HFF-Myc (cell line): Measurements from ENCODE around the gene MAP3K20.

Experiments used
- DNase-seq: peaks from one replicate; pipeline ENCODE4 v3.0.0-alpha.2; 2011; ENCODE audit warnings: low read depth; ENCODE audit errors: extremely low read depth
- H3K4me3 ChIP-seq: replicated peaks from 2 replicates; pipeline ENCODE4 v1.5.1; 2011; ENCODE audit warnings: low read depth, mild to moderate bottlenecking, control low read depth, low read length
- TF ChIP-seq, protein P1 (sequence below): IDR thresholded peaks from 2 replicates; pipeline ENCODE4 v1.5.1; 2012; ENCODE audit warnings: mild to moderate bottlenecking, low read depth, low read length, control low read depth; ENCODE audit errors: missing control alignments

The MAP3K20 gene

GRCh38 chr2:173238831-173239230 is 163.2 kb downstream of the MAP3K20 start:
- no peak for DNase-seq
- TF ChIP-seq, protein P1, sequence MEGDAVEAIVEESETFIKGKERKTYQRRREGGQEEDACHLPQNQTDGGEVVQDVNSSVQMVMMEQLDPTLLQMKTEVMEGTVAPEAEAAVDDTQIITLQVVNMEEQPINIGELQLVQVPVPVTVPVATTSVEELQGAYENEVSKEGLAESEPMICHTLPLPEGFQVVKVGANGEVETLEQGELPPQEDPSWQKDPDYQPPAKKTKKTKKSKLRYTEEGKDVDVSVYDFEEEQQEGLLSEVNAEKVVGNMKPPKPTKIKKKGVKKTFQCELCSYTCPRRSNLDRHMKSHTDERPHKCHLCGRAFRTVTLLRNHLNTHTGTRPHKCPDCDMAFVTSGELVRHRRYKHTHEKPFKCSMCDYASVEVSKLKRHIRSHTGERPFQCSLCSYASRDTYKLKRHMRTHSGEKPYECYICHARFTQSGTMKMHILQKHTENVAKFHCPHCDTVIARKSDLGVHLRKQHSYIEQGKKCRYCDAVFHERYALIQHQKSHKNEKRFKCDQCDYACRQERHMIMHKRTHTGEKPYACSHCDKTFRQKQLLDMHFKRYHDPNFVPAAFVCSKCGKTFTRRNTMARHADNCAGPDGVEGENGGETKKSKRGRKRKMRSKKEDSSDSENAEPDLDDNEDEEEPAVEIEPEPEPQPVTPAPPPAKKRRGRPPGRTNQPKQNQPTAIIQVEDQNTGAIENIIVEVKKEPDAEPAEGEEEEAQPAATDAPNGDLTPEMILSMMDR, result no peak
- no peak overlapping the region for H3K4me3 ChIP-seq

- TF ChIP-seq, protein P1, result no peak
- no peak overlapping the region for H3K4me3 ChIP-seq
- no peak for DNase-seq
Observed at GRCh38 chr2:173239644-173240043, 164.0 kb downstream of the MAP3K20 start.

DNA sequence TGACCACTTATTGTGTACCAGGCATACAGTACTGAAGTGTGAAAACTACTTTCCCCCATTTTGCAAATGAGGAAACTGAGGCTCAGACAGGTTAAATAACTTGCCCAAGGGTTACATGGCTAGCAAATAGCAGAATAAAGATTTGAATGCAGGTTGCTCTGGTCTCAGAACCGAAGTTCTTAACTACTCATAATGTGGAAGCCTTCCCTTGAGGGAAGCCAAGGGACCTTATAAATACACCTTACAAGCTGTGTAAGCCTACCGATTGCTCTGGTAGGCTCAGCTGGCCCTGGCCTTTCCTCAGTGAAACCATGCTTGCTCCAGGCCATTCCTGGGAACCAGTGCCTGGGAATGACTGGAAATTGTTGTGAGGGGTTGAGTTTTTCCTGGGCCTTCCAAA is 164.4 kb downstream of the MAP3K20 start:
- TF ChIP-seq, protein P1, result no peak
- DNase-seq, result no peak
- no peak overlapping the region for H3K4me3 ChIP-seq

DNA sequence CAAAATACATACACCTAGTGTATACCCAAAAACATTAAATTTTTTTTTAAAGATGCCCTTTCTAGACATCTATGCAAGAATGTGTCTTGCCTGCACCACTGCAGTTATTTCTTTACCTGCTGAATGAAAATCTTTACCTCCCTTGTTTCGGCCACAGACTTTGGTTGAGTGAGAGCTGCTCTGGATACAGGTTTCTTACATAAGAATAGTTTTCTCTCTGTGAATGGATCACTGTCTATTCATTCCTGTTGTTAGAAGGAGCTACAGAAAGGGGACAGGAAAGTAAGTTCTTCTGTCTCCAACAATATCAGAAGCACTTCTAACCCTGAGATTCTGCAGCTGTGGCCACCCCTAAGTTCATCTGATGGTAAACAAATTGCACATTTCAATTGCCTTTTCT is 166.0 kb downstream of the MAP3K20 start:
- no peak for DNase-seq
- TF ChIP-seq, protein P1, result no peak
- no peak overlapping the region for H3K4me3 ChIP-seq

- H3K4me3 ChIP-seq, result no peak overlapping the region
- TF ChIP-seq, protein P1, result no peak
- no peak for DNase-seq
Observed at GRCh38 chr2:173247156-173247555, 171.5 kb downstream of the MAP3K20 start.

- DNase-seq, result no peak
- no peak overlapping the region for H3K4me3 ChIP-seq
- TF ChIP-seq, protein P1, result no peak
Observed at GRCh38 chr2:173248381-173248780, 172.7 kb downstream of the MAP3K20 start.
